ENCODE measurements around the gene SENP6. TPM values are rescaled to one million over a fixed set of nuclear protein-coding genes. Genes with fewer than 3 reads are reported as not detected.

The SENP6 gene
- total RNA-seq, 4 donors from 2014 or later = 79.9 to 218 (median 91.5) TPM

DNA sequence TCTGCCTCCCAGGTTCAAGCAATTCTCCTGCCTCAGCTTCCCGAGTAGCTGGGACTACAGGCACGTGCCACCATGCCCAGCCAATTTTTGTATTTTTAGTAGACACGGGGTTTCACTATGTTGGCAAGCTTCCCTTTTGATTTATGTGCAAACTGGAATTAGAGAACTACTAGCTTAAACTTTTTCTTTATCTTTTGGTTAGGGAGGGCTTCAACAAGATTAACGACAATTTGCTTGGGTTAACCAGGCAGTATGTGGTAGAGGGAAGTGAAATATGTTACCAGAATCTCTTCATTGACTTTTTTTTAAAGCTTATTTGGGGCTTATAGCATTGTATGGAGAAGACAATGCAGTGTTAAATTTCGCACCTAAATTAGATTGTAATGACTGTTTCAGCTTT, 156.4 kb downstream of the SENP6 start:
- TF ChIP-seq, protein P1, sequence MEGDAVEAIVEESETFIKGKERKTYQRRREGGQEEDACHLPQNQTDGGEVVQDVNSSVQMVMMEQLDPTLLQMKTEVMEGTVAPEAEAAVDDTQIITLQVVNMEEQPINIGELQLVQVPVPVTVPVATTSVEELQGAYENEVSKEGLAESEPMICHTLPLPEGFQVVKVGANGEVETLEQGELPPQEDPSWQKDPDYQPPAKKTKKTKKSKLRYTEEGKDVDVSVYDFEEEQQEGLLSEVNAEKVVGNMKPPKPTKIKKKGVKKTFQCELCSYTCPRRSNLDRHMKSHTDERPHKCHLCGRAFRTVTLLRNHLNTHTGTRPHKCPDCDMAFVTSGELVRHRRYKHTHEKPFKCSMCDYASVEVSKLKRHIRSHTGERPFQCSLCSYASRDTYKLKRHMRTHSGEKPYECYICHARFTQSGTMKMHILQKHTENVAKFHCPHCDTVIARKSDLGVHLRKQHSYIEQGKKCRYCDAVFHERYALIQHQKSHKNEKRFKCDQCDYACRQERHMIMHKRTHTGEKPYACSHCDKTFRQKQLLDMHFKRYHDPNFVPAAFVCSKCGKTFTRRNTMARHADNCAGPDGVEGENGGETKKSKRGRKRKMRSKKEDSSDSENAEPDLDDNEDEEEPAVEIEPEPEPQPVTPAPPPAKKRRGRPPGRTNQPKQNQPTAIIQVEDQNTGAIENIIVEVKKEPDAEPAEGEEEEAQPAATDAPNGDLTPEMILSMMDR (IDR thresholded peaks at IDR 0.05) = no peak
- no peak for TF ChIP-seq POLR2A (IDR thresholded peaks at IDR 0.05)
- DNase-seq = no peak
- Histone ChIP-seq H3K27me3 (no peaks in the 10 kb centered on the region), H3K4me3 (no peak overlapping the region), H3K4me1 (no peaks in the 10 kb centered on the region), H3K27ac (no peak overlapping the region), H3K9me3 (no peaks in the 10 kb centered on the region), H3K36me3 (no peaks in the 10 kb centered on the region)

DNA sequence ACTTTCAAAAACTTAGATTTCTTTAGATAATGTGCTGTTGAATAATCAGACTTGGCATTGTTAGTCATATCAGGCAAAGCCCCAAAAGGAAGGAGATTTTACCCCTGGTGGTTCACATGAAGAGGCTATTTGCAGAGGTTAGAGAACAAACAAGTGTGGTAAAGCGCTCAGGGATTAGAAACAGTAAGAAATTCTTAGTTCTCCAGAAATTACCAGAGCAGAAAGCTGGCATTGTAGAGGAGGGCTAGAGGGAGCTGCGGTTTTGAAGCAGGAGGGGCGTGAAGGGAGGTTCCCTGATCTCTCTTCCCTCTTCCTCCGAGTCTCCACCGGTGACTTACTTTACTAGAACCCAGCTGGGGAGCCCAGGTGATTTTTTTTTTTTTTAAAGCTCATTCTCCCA, 157.5 kb downstream of the SENP6 start:
- Histone ChIP-seq H3K4me1 (no peaks in the 10 kb centered on the region), H3K27me3 (no peaks in the 10 kb centered on the region), H3K4me3 (no peak overlapping the region), H3K27ac (no peak overlapping the region), H3K36me3 (no peaks in the 10 kb centered on the region), H3K9me3 (no peaks in the 10 kb centered on the region)
- DNase-seq = no peak
- TF ChIP-seq POLR2A (IDR thresholded peaks at IDR 0.05) = no peak
- TF ChIP-seq, protein P1 (IDR thresholded peaks at IDR 0.05) = no peak

DNA sequence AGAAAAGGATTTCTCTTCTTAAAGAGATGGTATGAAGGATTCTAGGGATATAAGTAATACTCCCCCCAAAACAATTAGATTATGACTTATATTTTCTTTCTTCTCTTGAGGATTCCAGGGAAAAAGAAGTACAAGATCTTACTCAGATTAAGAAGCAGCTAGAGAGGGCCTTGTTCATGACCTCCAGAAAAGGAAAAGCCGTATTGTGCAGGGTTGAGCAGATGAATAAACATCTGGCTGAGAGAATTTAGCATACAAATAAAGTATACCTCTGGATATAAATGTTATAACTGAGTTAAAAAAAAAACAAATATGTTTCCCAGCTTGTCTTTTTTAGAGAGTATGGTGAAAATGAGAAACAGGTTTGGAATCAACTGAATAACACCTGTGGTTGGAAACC, 158.6 kb downstream of the SENP6 start:
- Histone ChIP-seq H3K27me3 (no peaks in the 10 kb centered on the region), H3K9me3 (no peaks in the 10 kb centered on the region)

DNA sequence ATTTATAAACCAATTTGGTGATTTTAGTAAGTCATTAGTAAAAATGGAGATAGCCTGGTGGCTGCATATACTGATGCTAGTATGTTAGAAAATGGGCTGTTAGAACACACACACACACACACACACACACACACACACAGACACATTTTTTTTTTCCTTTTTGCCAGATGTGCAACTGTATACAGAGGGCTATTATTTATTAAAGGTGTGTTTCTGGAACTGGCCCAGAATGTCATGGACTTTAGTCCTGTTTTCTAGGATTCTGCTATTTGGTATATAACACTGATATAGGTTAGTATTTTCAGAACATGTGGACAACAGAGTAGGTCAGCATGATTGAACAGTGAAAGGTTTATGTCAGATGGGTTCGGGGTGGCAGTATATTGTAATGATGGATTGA, 159.8 kb downstream of the SENP6 start:
- Histone ChIP-seq H3K4me3 (no peak overlapping the region), H3K36me3 (no peaks in the 10 kb centered on the region), H3K27ac (no peak overlapping the region), H3K27me3 (no peaks in the 10 kb centered on the region), H3K4me1 (no peaks in the 10 kb centered on the region), H3K9me3 (no peaks in the 10 kb centered on the region)
- no peak for TF ChIP-seq POLR2A (IDR thresholded peaks at IDR 0.05)
- TF ChIP-seq, protein P1 (IDR thresholded peaks at IDR 0.05) = no peak
- DNase-seq = no peak

More for the DNA sequence above, 158.6 kb downstream of the SENP6 start:
- DNase-seq = no peak
- H3K4me3 ChIP-seq = no peak overlapping the region
- H3K36me3 ChIP-seq = no peaks in the 10 kb centered on the region
- H3K4me1 ChIP-seq = no peaks in the 10 kb centered on the region
- H3K27ac ChIP-seq = no peak overlapping the region
- TF ChIP-seq, protein P1 (IDR thresholded peaks at IDR 0.05) = no peak
- no peak for TF ChIP-seq POLR2A (IDR thresholded peaks at IDR 0.05)

DNA sequence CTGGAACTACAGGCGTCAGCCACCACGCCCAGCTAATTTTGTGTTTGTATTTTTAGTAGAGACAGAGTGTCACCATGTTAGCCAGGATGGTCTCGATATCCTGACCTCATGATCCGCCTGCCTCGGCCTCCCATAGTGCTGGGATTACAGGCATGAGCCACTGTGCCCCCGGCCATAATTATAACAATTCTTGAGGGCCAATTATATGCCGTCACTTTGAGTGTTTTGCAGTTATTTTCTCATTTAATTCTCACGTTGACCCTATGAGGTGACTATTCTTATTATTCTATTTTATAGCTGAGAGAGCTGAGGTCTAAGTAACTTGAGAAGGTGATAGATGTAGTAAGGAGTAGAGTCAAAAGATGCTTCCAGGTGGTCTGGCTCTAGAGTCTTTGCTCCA, 160.4 kb downstream of the SENP6 start:
- Histone ChIP-seq H3K36me3 (no peaks in the 10 kb centered on the region), H3K9me3 (no peaks in the 10 kb centered on the region), H3K4me3 (no peak overlapping the region), H3K4me1 (no peaks in the 10 kb centered on the region), H3K27me3 (no peaks in the 10 kb centered on the region), H3K27ac (no peak overlapping the region)
- DNase-seq = no peak
- TF ChIP-seq POLR2A (IDR thresholded peaks at IDR 0.05) = no peak
- TF ChIP-seq, protein P1 (IDR thresholded peaks at IDR 0.05) = no peak

DNA sequence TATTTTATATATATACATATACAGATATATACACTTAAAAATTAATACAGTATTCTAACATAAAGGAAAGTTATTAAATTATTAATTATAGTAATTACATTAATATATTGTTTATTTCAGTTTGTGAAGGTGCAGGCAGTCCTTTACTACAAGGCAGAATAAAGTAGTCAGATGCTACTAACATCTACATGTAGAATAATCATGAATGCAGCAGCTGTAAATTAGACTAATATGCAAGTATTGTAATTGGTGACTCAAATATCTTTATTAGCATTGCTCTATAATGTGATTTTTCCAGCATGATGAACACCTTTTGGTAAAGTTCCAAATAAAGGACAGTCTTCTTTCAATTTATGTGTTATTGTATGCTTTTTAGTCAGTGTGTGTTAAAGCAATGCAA, 164.7 kb downstream of the SENP6 start:
- no peak for DNase-seq
- TF ChIP-seq POLR2A (IDR thresholded peaks at IDR 0.05) = no peak
- TF ChIP-seq, protein P1 (IDR thresholded peaks at IDR 0.05) = no peak
- Histone ChIP-seq H3K9me3 (no peaks in the 10 kb centered on the region), H3K27ac (no peak overlapping the region), H3K4me1 (no peaks in the 10 kb centered on the region), H3K4me3 (no peak overlapping the region), H3K36me3 (no peaks in the 10 kb centered on the region), H3K27me3 (no peaks in the 10 kb centered on the region)
